ENCODE results near the gene HIGD2A.
A peak's percentile ranks its signal among the peaks of the same experiment; 100 is the strongest.

The HIGD2A gene

GRCh38 chr5:176383961-176384360, 4.6 kb upstream of the HIGD2A start:
- Mint-ChIP-seq H3K4me1 (peaks cover 49% of the 10 kb centered on the region), H3K27ac (no peak overlapping the region), H3K9me3 (no peaks in the 10 kb centered on the region), H3K27me3 (no peaks in the 10 kb centered on the region), H3K36me3 (peaks cover 48% of the 10 kb centered on the region), H3K4me3 (no peak overlapping the region)
- no peak for ATAC-seq

- Mint-ChIP-seq H3K4me1 (peaks cover 47% of the 10 kb centered on the region), H3K27me3 (no peaks in the 10 kb centered on the region), H3K27ac (no peak overlapping the region), H3K36me3 (peaks cover 48% of the 10 kb centered on the region), H3K4me3 (no peak overlapping the region), H3K9me3 (no peaks in the 10 kb centered on the region)
- no peak for ATAC-seq
Measured at GRCh38 chr5:176384366-176384930, 4.1 kb upstream of the HIGD2A start.

GRCh38 chr5:176384991-176385390, 3.6 kb upstream of the HIGD2A start:
- H3K9me3 Mint-ChIP-seq = no peaks in the 10 kb centered on the region
- no peak for ATAC-seq
- H3K27ac Mint-ChIP-seq = no peak overlapping the region
- peaks cover 46% of the 10 kb centered on the region for H3K4me1 Mint-ChIP-seq
- no peaks in the 10 kb centered on the region for H3K27me3 Mint-ChIP-seq
- H3K4me3 Mint-ChIP-seq = no peak overlapping the region
- H3K36me3 Mint-ChIP-seq = peaks cover 48% of the 10 kb centered on the region

GRCh38 chr5:176386491-176386890, 2.1 kb upstream of the HIGD2A start:
- peaks cover 44% of the 10 kb centered on the region for H3K4me1 Mint-ChIP-seq
- H3K4me3 Mint-ChIP-seq = peak overlapping the region; percentile 98
- no peaks in the 10 kb centered on the region for H3K27me3 Mint-ChIP-seq
- H3K36me3 Mint-ChIP-seq = peaks cover 61% of the 10 kb centered on the region
- no peaks in the 10 kb centered on the region for H3K9me3 Mint-ChIP-seq
- H3K27ac Mint-ChIP-seq = peak overlapping the region; percentile 97
- ATAC-seq = no peak

- H3K4me1 Mint-ChIP-seq = peaks cover 44% of the 10 kb centered on the region
- no peaks in the 10 kb centered on the region for H3K27me3 Mint-ChIP-seq
- peak overlapping the region; percentile 97 for H3K27ac Mint-ChIP-seq
- H3K9me3 Mint-ChIP-seq = no peaks in the 10 kb centered on the region
- H3K36me3 Mint-ChIP-seq = peaks cover 66% of the 10 kb centered on the region
- no peak for ATAC-seq
- H3K4me3 Mint-ChIP-seq = peak overlapping the region; percentile 98
Measured at GRCh38 chr5:176387384-176387925, 1.1 kb upstream of the HIGD2A start.

GRCh38 chr5:176388003-176388443, 528 bp upstream of the HIGD2A start:
- Mint-ChIP-seq H3K27ac (peak overlapping the region; percentile 97), H3K36me3 (peaks cover 62% of the 10 kb centered on the region), H3K4me1 (peaks cover 44% of the 10 kb centered on the region), H3K4me3 (peak overlapping the region; percentile 98), H3K9me3 (no peaks in the 10 kb centered on the region), H3K27me3 (no peaks in the 10 kb centered on the region)
- no peak for ATAC-seq

GRCh38 chr5:176389135-176390123, 878 bp downstream of the HIGD2A start:
- H3K27me3 Mint-ChIP-seq = no peaks in the 10 kb centered on the region
- peak overlapping the region; percentile 98 for H3K4me3 Mint-ChIP-seq
- H3K27ac Mint-ChIP-seq = peak overlapping the region; percentile 97
- peaks cover 48% of the 10 kb centered on the region for H3K36me3 Mint-ChIP-seq
- H3K4me1 Mint-ChIP-seq = peaks cover 44% of the 10 kb centered on the region
- no peaks in the 10 kb centered on the region for H3K9me3 Mint-ChIP-seq
- peak; percentile 59 for ATAC-seq

GRCh38 chr5:176391479-176391878, 2.9 kb downstream of the HIGD2A start:
- no peaks in the 10 kb centered on the region for H3K9me3 Mint-ChIP-seq
- H3K4me3 Mint-ChIP-seq = no peak overlapping the region
- ATAC-seq = no peak
- H3K27ac Mint-ChIP-seq = no peak overlapping the region
- no peaks in the 10 kb centered on the region for H3K27me3 Mint-ChIP-seq
- H3K4me1 Mint-ChIP-seq = peaks cover 28% of the 10 kb centered on the region
- peaks cover 37% of the 10 kb centered on the region for H3K36me3 Mint-ChIP-seq

- Mint-ChIP-seq H3K36me3 (peaks cover 37% of the 10 kb centered on the region), H3K9me3 (no peaks in the 10 kb centered on the region), H3K4me1 (peaks cover 23% of the 10 kb centered on the region), H3K27me3 (no peaks in the 10 kb centered on the region), H3K4me3 (no peak overlapping the region), H3K27ac (no peak overlapping the region)
- no peak for ATAC-seq
Measured at GRCh38 chr5:176391999-176392398, 3.4 kb downstream of the HIGD2A start.

GRCh38 chr5:176392526-176392925, 4.0 kb downstream of the HIGD2A start:
- no peaks in the 10 kb centered on the region for H3K27me3 Mint-ChIP-seq
- no peaks in the 10 kb centered on the region for H3K9me3 Mint-ChIP-seq
- H3K27ac Mint-ChIP-seq = no peak overlapping the region
- H3K36me3 Mint-ChIP-seq = peaks cover 42% of the 10 kb centered on the region
- no peak for ATAC-seq
- H3K4me1 Mint-ChIP-seq = peaks cover 18% of the 10 kb centered on the region
- no peak overlapping the region for H3K4me3 Mint-ChIP-seq

- H3K9me3 Mint-ChIP-seq = no peaks in the 10 kb centered on the region
- H3K27ac Mint-ChIP-seq = no peak overlapping the region
- no peak overlapping the region for H3K4me3 Mint-ChIP-seq
- peaks cover 11% of the 10 kb centered on the region for H3K4me1 Mint-ChIP-seq
- peaks cover 48% of the 10 kb centered on the region for H3K36me3 Mint-ChIP-seq
- H3K27me3 Mint-ChIP-seq = no peaks in the 10 kb centered on the region
- ATAC-seq = no peak
Measured at GRCh38 chr5:176394096-176394495, 5.5 kb downstream of the HIGD2A start.

GRCh38 chr5:176394881-176395675, 6.5 kb downstream of the HIGD2A start:
- Mint-ChIP-seq H3K27me3 (no peaks in the 10 kb centered on the region), H3K36me3 (peaks cover 48% of the 10 kb centered on the region), H3K4me3 (no peak overlapping the region), H3K27ac (no peak overlapping the region), H3K9me3 (no peaks in the 10 kb centered on the region), H3K4me1 (peaks cover 4% of the 10 kb centered on the region)
- ATAC-seq = no peak

- Mint-ChIP-seq H3K27ac (no peak overlapping the region), H3K36me3 (peaks cover 37% of the 10 kb centered on the region), H3K4me3 (no peak overlapping the region), H3K4me1 (no peaks in the 10 kb centered on the region), H3K27me3 (no peaks in the 10 kb centered on the region), H3K9me3 (no peaks in the 10 kb centered on the region)
- no peak for ATAC-seq
Measured at GRCh38 chr5:176396330-176396729, 7.8 kb downstream of the HIGD2A start.

- Mint-ChIP-seq H3K4me3 (no peak overlapping the region), H3K4me1 (no peaks in the 10 kb centered on the region), H3K27me3 (no peaks in the 10 kb centered on the region), H3K9me3 (no peaks in the 10 kb centered on the region), H3K27ac (no peak overlapping the region), H3K36me3 (peaks cover 24% of the 10 kb centered on the region)
- no peak for ATAC-seq
Measured at GRCh38 chr5:176397736-176398420, 9.3 kb downstream of the HIGD2A start.

All from stimulated activated memory B cell treated with anti-CD40 and anti-IgM and Interleukin-4, amounts not matched to agents 10 μg/mL and 1 μg/mL and 100 μg/mL, for 72 hours (primary cell).